NCI-H2107 (cell line): ENCODE results near the gene GALNT17.

Experiments used
- DNase-seq: peaks from one replicate; lab custom pipeline; 2025; lab: John Stamatoyannopoulos, UW

The GALNT17 gene

GRCh38 chr7:71132127-71132376 is at the start of gene GALNT17:
GALNT17 (plus strand) TSS chr7:71132144.
- DNase-seq = no peak

GRCh38 chr7:71095266-71095860 is 36.6 kb upstream of the GALNT17 start:
- DNase-seq = no peak

- no peak for DNase-seq
Observed at GRCh38 chr7:71096351-71096750, 35.6 kb upstream of the GALNT17 start.

GRCh38 chr7:71106226-71106625 is 25.7 kb upstream of the GALNT17 start:
- DNase-seq = no peak

GRCh38 chr7:71112436-71112835 is 19.5 kb upstream of the GALNT17 start:
- DNase-seq = no peak

- no peak for DNase-seq
Observed at GRCh38 chr7:71120096-71120495, 11.8 kb upstream of the GALNT17 start.

GRCh38 chr7:71129126-71129525 is 2.8 kb upstream of the GALNT17 start:
- no peak for DNase-seq

GRCh38 chr7:71130031-71130679 is 1.8 kb upstream of the GALNT17 start:
- DNase-seq = no peak

GRCh38 chr7:71131256-71132126 is 453 bp upstream of the GALNT17 start:
- DNase-seq = no peak

GRCh38 chr7:71132377-71133231 is 660 bp downstream of the GALNT17 start:
- no peak for DNase-seq

GRCh38 chr7:71133232-71133622 is 1.3 kb downstream of the GALNT17 start:
- no peak for DNase-seq

- DNase-seq = no peak
Observed at GRCh38 chr7:71133856-71134255, 1.9 kb downstream of the GALNT17 start.

- DNase-seq = no peak
Observed at GRCh38 chr7:71135116-71135515, 3.2 kb downstream of the GALNT17 start.

- DNase-seq = no peak
Observed at GRCh38 chr7:71135663-71136062, 3.7 kb downstream of the GALNT17 start.

GRCh38 chr7:71137479-71137878 is 5.5 kb downstream of the GALNT17 start:
- no peak for DNase-seq

GRCh38 chr7:71140264-71140663 is 8.3 kb downstream of the GALNT17 start:
- no peak for DNase-seq

GRCh38 chr7:71144963-71145362 is 13.0 kb downstream of the GALNT17 start:
- no peak for DNase-seq

- DNase-seq = no peak
Observed at GRCh38 chr7:71145906-71146901, 14.3 kb downstream of the GALNT17 start.

- DNase-seq = no peak
Observed at GRCh38 chr7:71148098-71148497, 16.2 kb downstream of the GALNT17 start.

GRCh38 chr7:71155236-71155635 is 23.3 kb downstream of the GALNT17 start:
- DNase-seq = no peak

- no peak for DNase-seq
Observed at GRCh38 chr7:71157757-71158156, 25.8 kb downstream of the GALNT17 start.
